ENCODE data around the gene MYLIP. TPM values are rescaled to one million over a fixed set of nuclear protein-coding genes. Genes with fewer than 3 reads are reported as not detected.

The MYLIP gene
- total RNA-seq, 1 experiment from 2014 or later: 48.1 TPM

GRCh38 chr6:16092990-16093389, 35.9 kb upstream of the MYLIP start:
- CTCF ChIA-PET: no interaction called here
- no peaks in the 10 kb centered on the region for H3K27me3 ChIP-seq (replicated peaks; ENCODE audit: control insufficient read depth, insufficient read depth, low read length)
- no peaks in the 10 kb centered on the region for H3K36me3 Mint-ChIP-seq (ENCODE audit: insufficient read depth, unreplicated experiment)
- H3K9me3 ChIP-seq: no peaks in the 10 kb centered on the region
- intact Hi-C loops (cut with micrococcal nuclease; ENCODE audit: unreplicated experiment): no loop called here
- TF ChIP-seq CTCF (IDR thresholded peaks at IDR 0.05; ENCODE audit: insufficient read depth in 1 of 2, low read depth in 1 of 2, low read length in 1 of 2, severe bottlenecking in 1 of 2, unreplicated experiment in 1 of 2): no peak
- H3K36me3 ChIP-seq (ENCODE audit: control insufficient read depth, insufficient read depth, low read length): no peaks in the 10 kb centered on the region
- no peaks in the 10 kb centered on the region for H3K9me3 Mint-ChIP-seq (ENCODE audit: unreplicated experiment)
- H3K27me3 Mint-ChIP-seq (ENCODE audit: insufficient read depth, unreplicated experiment): no peaks in the 10 kb centered on the region
- BruUV-seq (replicated peaks): no TSS peak
- POLR2A ChIA-PET: no interaction called here
- peaks cover 4% of the 10 kb centered on the region for H3K4me1 ChIP-seq
- H3K27ac Mint-ChIP-seq (ENCODE audit: unreplicated experiment): no peak overlapping the region
- no peak overlapping the region for H3K4me3 ChIP-seq (ENCODE audit: low read depth, low read length)
- H3K4me3 Mint-ChIP-seq (ENCODE audit: unreplicated experiment): no peak overlapping the region
- H3K4me1 Mint-ChIP-seq (ENCODE audit: low read depth, unreplicated experiment): peaks cover 16% of the 10 kb centered on the region
- no peak for DNase-seq

DNA sequence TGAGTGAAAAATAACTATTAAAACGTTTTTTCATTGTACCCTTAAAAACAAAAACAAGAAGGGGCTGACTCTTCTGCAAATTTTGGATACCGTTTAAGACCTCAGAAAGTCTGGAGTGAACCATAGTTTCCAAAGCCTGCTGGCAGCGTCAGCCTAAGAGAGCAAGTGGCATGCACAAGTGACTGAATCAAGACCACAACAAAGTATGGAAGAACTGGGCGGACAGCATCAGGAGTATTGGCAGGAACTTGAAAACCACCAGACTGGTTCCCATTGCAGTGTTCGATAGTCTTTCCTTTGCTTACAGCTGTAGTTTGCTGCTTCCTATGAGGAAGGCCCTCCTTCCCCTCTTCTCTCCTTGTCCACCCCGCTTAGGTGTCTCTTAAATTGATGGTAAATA, 33.7 kb upstream of the MYLIP start:
- Mint-ChIP-seq H3K4me1 (ENCODE audit: low read depth, unreplicated experiment) (peaks cover 23% of the 10 kb centered on the region), H3K9me3 (ENCODE audit: unreplicated experiment) (peaks cover 12% of the 10 kb centered on the region), H3K4me3 (ENCODE audit: unreplicated experiment) (no peak overlapping the region), H3K27ac (ENCODE audit: unreplicated experiment) (no peak overlapping the region), H3K27me3 (ENCODE audit: insufficient read depth, unreplicated experiment) (no peaks in the 10 kb centered on the region), H3K36me3 (ENCODE audit: insufficient read depth, unreplicated experiment) (peaks cover 6% of the 10 kb centered on the region)
- TF ChIP-seq CTCF (IDR thresholded peaks at IDR 0.05; ENCODE audit: insufficient read depth in 1 of 2, low read depth in 1 of 2, low read length in 1 of 2, severe bottlenecking in 1 of 2, unreplicated experiment in 1 of 2): no peak
- Histone ChIP-seq H3K9me3 (no peaks in the 10 kb centered on the region), H3K27me3 (replicated peaks; ENCODE audit: control insufficient read depth, insufficient read depth, low read length) (no peaks in the 10 kb centered on the region), H3K4me1 (peaks cover 15% of the 10 kb centered on the region), H3K4me3 (ENCODE audit: low read depth, low read length) (no peak overlapping the region), H3K36me3 (ENCODE audit: control insufficient read depth, insufficient read depth, low read length) (no peaks in the 10 kb centered on the region)
- no peak for DNase-seq
- POLR2A ChIA-PET: no interaction called here
- CTCF ChIA-PET: no interaction called here
- BruUV-seq (replicated peaks): no TSS peak
- intact Hi-C loops (cut with micrococcal nuclease; ENCODE audit: unreplicated experiment): no loop called here

GRCh38 chr6:16097382-16098171, 31.3 kb upstream of the MYLIP start:
- intact Hi-C loops (cut with micrococcal nuclease; ENCODE audit: unreplicated experiment): no loop called here
- Mint-ChIP-seq H3K36me3 (ENCODE audit: insufficient read depth, unreplicated experiment) (peaks cover 6% of the 10 kb centered on the region), H3K27ac (ENCODE audit: unreplicated experiment) (peak overlapping the region; percentile 27), H3K4me1 (ENCODE audit: low read depth, unreplicated experiment) (peaks cover 35% of the 10 kb centered on the region), H3K9me3 (ENCODE audit: unreplicated experiment) (peaks cover 20% of the 10 kb centered on the region), H3K4me3 (ENCODE audit: unreplicated experiment) (no peak overlapping the region), H3K27me3 (ENCODE audit: insufficient read depth, unreplicated experiment) (no peaks in the 10 kb centered on the region)
- Histone ChIP-seq H3K27me3 (replicated peaks; ENCODE audit: control insufficient read depth, insufficient read depth, low read length) (no peaks in the 10 kb centered on the region), H3K4me3 (ENCODE audit: low read depth, low read length) (no peak overlapping the region), H3K36me3 (ENCODE audit: control insufficient read depth, insufficient read depth, low read length) (no peaks in the 10 kb centered on the region), H3K9me3 (no peaks in the 10 kb centered on the region), H3K4me1 (peaks cover 29% of the 10 kb centered on the region)
- CTCF ChIA-PET: no interaction called here
- BruUV-seq (replicated peaks): no TSS peak
- no peak for DNase-seq
- no peak for TF ChIP-seq CTCF (IDR thresholded peaks at IDR 0.05; ENCODE audit: insufficient read depth in 1 of 2, low read depth in 1 of 2, low read length in 1 of 2, severe bottlenecking in 1 of 2, unreplicated experiment in 1 of 2)
- POLR2A ChIA-PET: no interaction called here
